ENCODE data around the gene ITGBL1. TPM values are rescaled to one million over a fixed set of nuclear protein-coding genes. Genes with fewer than 3 reads are reported as not detected.

The ITGBL1 gene
- total RNA-seq, 1 experiment from 2014 or later = 0.89 TPM

DNA sequence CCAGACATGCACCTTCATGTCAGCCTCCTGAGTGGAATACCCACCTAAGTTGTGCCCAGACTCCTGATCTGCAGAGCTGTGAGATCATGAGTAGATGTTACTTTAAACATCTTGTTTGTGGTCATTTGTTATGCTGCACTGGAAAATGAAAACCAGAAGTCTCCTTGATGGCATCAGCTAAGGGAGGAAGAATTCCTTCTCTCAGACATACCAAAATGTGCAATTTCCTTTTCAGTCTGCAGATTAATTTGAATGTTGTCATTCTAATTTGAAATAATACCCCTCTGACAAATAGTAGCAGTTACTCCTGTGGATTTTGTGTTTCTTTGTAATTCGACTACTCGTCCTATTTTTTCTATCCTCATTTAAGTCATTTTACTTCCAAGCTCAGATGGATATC lies 59.3 kb downstream of the ITGBL1 start:
- H3K9me2 ChIP-seq (replicated peaks; ENCODE audit: insufficient read depth, low read length) = no peaks in the 10 kb centered on the region
- H3K4me3 ChIP-seq (ENCODE audit: low read length) = no peak overlapping the region
- no peaks in the 10 kb centered on the region for H3K4me1 ChIP-seq (ENCODE audit: low read length)
- H3K36me3 ChIP-seq (ENCODE audit: insufficient read depth, low read length) = no peaks in the 10 kb centered on the region
- no peaks in the 10 kb centered on the region for H3K79me2 ChIP-seq (ENCODE audit: low read length)
- H3K27me3 ChIP-seq (ENCODE audit: low read length) = no peaks in the 10 kb centered on the region
- H3K27ac ChIP-seq (ENCODE audit: low read length) = no peak overlapping the region
- no peaks in the 10 kb centered on the region for H4K20me1 ChIP-seq (ENCODE audit: insufficient read depth, low read depth, low read length)
- no peak for DNase-seq
- H3K4me2 ChIP-seq (ENCODE audit: low read depth, low read length, poor library complexity, severe bottlenecking) = no peak overlapping the region
- H3K9ac ChIP-seq (ENCODE audit: low read length) = no peak overlapping the region
- H2AFZ ChIP-seq (ENCODE audit: low read length) = no peak overlapping the region
- no peaks in the 10 kb centered on the region for H3K9me3 ChIP-seq (ENCODE audit: low read length)

DNA sequence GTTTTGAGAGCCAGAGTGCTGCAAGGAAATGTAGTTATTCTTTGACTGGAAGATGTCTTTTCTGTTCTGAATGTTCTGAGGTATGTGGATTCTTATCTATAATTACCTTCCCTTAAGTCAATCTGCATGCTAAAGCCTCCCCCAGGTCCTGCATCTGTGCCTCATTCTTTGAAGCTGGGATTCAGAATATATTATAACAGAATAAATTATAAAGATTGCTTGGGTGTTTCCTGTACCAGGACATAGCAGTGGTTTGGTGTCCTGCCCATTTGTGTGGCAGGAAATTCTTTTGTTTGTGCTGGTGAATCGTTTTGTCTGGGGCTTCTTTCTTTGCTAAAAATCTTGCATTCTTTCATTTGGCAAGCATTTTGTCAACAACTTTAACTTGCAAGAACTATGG lies 60.2 kb downstream of the ITGBL1 start:
- Histone ChIP-seq H3K4me2 (ENCODE audit: low read depth, low read length, poor library complexity, severe bottlenecking) (no peak overlapping the region), H3K9ac (ENCODE audit: low read length) (no peak overlapping the region), H3K79me2 (ENCODE audit: low read length) (no peaks in the 10 kb centered on the region), H3K4me3 (ENCODE audit: low read length) (no peak overlapping the region), H3K4me1 (ENCODE audit: low read length) (no peaks in the 10 kb centered on the region), H3K36me3 (ENCODE audit: insufficient read depth, low read length) (no peaks in the 10 kb centered on the region), H3K27ac (ENCODE audit: low read length) (no peak overlapping the region), H3K9me2 (replicated peaks; ENCODE audit: insufficient read depth, low read length) (no peaks in the 10 kb centered on the region), H3K27me3 (ENCODE audit: low read length) (no peaks in the 10 kb centered on the region), H3K9me3 (ENCODE audit: low read length) (no peaks in the 10 kb centered on the region), H4K20me1 (ENCODE audit: insufficient read depth, low read depth, low read length) (no peaks in the 10 kb centered on the region), H2AFZ (ENCODE audit: low read length) (no peak overlapping the region)
- no peak for DNase-seq

- Histone ChIP-seq H3K4me3 (ENCODE audit: low read length) (no peak overlapping the region), H3K79me2 (ENCODE audit: low read length) (no peaks in the 10 kb centered on the region), H3K27ac (ENCODE audit: low read length) (no peak overlapping the region), H4K20me1 (ENCODE audit: insufficient read depth, low read depth, low read length) (no peaks in the 10 kb centered on the region), H3K9ac (ENCODE audit: low read length) (no peak overlapping the region), H3K9me3 (ENCODE audit: low read length) (no peaks in the 10 kb centered on the region), H2AFZ (ENCODE audit: low read length) (no peak overlapping the region), H3K27me3 (ENCODE audit: low read length) (no peaks in the 10 kb centered on the region), H3K9me2 (replicated peaks; ENCODE audit: insufficient read depth, low read length) (no peaks in the 10 kb centered on the region), H3K36me3 (ENCODE audit: insufficient read depth, low read length) (no peaks in the 10 kb centered on the region), H3K4me1 (ENCODE audit: low read length) (no peaks in the 10 kb centered on the region), H3K4me2 (ENCODE audit: low read depth, low read length, poor library complexity, severe bottlenecking) (no peak overlapping the region)
- no peak for DNase-seq
Measured at GRCh38 chr13:101514100-101514499, 61.6 kb downstream of the ITGBL1 start.

DNA sequence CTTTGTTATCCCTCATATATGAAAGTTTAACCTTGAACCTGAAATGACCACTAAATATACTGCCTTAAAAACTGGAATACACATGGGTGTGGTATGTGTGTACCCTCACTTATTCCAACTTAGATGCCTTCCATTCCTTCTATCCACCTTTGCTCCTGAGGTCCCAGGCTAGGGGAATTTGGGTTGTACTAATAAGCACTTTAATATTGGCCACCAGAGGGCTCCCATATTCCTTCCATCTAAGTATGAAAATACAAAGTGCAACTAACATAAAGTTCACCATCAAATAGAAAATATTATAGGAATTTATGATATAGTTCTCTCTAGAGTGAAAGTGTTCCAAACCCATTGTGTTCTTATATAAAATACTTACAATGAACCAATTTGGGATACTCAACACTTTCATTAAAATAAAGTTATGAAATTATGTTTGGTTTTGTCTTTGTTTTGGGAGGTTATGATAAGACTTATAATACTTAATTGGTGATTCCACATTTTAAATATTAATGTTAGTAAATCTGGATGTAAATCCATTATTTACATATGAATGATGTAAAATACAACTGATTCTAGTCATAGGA lies 62.3 kb downstream of the ITGBL1 start:
- Histone ChIP-seq H3K9me2 (replicated peaks; ENCODE audit: insufficient read depth, low read length) (no peaks in the 10 kb centered on the region), H2AFZ (ENCODE audit: low read length) (no peak overlapping the region), H4K20me1 (ENCODE audit: insufficient read depth, low read depth, low read length) (no peaks in the 10 kb centered on the region), H3K79me2 (ENCODE audit: low read length) (no peaks in the 10 kb centered on the region), H3K4me2 (ENCODE audit: low read depth, low read length, poor library complexity, severe bottlenecking) (no peak overlapping the region), H3K4me1 (ENCODE audit: low read length) (no peaks in the 10 kb centered on the region), H3K9me3 (ENCODE audit: low read length) (no peaks in the 10 kb centered on the region), H3K27ac (ENCODE audit: low read length) (no peak overlapping the region), H3K27me3 (ENCODE audit: low read length) (no peaks in the 10 kb centered on the region), H3K4me3 (ENCODE audit: low read length) (no peak overlapping the region), H3K9ac (ENCODE audit: low read length) (no peak overlapping the region), H3K36me3 (ENCODE audit: insufficient read depth, low read length) (no peaks in the 10 kb centered on the region)
- peak; percentile 76 for DNase-seq

GRCh38 chr13:101515504-101515903 lies 63.0 kb downstream of the ITGBL1 start:
- Histone ChIP-seq H3K4me2 (ENCODE audit: low read depth, low read length, poor library complexity, severe bottlenecking) (no peak overlapping the region), H2AFZ (ENCODE audit: low read length) (no peak overlapping the region), H3K9me2 (replicated peaks; ENCODE audit: insufficient read depth, low read length) (no peaks in the 10 kb centered on the region), H3K27ac (ENCODE audit: low read length) (no peak overlapping the region), H3K4me1 (ENCODE audit: low read length) (no peaks in the 10 kb centered on the region), H3K27me3 (ENCODE audit: low read length) (no peaks in the 10 kb centered on the region), H3K4me3 (ENCODE audit: low read length) (no peak overlapping the region), H3K36me3 (ENCODE audit: insufficient read depth, low read length) (no peaks in the 10 kb centered on the region), H4K20me1 (ENCODE audit: insufficient read depth, low read depth, low read length) (no peaks in the 10 kb centered on the region), H3K9ac (ENCODE audit: low read length) (no peak overlapping the region), H3K9me3 (ENCODE audit: low read length) (no peaks in the 10 kb centered on the region), H3K79me2 (ENCODE audit: low read length) (no peaks in the 10 kb centered on the region)
- no peak for DNase-seq

- no peak overlapping the region for H3K9ac ChIP-seq (ENCODE audit: low read length)
- no peaks in the 10 kb centered on the region for H3K27me3 ChIP-seq (ENCODE audit: low read length)
- no peak overlapping the region for H3K4me2 ChIP-seq (ENCODE audit: low read depth, low read length, poor library complexity, severe bottlenecking)
- H4K20me1 ChIP-seq (ENCODE audit: insufficient read depth, low read depth, low read length) = no peaks in the 10 kb centered on the region
- no peak for DNase-seq
- H3K36me3 ChIP-seq (ENCODE audit: insufficient read depth, low read length) = no peaks in the 10 kb centered on the region
- no peak overlapping the region for H3K4me3 ChIP-seq (ENCODE audit: low read length)
- H3K9me3 ChIP-seq (ENCODE audit: low read length) = no peaks in the 10 kb centered on the region
- H3K9me2 ChIP-seq (replicated peaks; ENCODE audit: insufficient read depth, low read length) = no peaks in the 10 kb centered on the region
- no peak overlapping the region for H2AFZ ChIP-seq (ENCODE audit: low read length)
- no peaks in the 10 kb centered on the region for H3K4me1 ChIP-seq (ENCODE audit: low read length)
- H3K27ac ChIP-seq (ENCODE audit: low read length) = no peak overlapping the region
- H3K79me2 ChIP-seq (ENCODE audit: low read length) = no peaks in the 10 kb centered on the region
Measured at GRCh38 chr13:101516262-101516661, 63.8 kb downstream of the ITGBL1 start.

- no peaks in the 10 kb centered on the region for H3K36me3 ChIP-seq (ENCODE audit: insufficient read depth, low read length)
- H3K4me3 ChIP-seq (ENCODE audit: low read length) = no peak overlapping the region
- H3K27me3 ChIP-seq (ENCODE audit: low read length) = no peaks in the 10 kb centered on the region
- H3K9me2 ChIP-seq (replicated peaks; ENCODE audit: insufficient read depth, low read length) = no peaks in the 10 kb centered on the region
- no peaks in the 10 kb centered on the region for H4K20me1 ChIP-seq (ENCODE audit: insufficient read depth, low read depth, low read length)
- H3K9ac ChIP-seq (ENCODE audit: low read length) = no peak overlapping the region
- no peaks in the 10 kb centered on the region for H3K79me2 ChIP-seq (ENCODE audit: low read length)
- H3K4me1 ChIP-seq (ENCODE audit: low read length) = no peaks in the 10 kb centered on the region
- H3K9me3 ChIP-seq (ENCODE audit: low read length) = no peaks in the 10 kb centered on the region
- no peak overlapping the region for H2AFZ ChIP-seq (ENCODE audit: low read length)
- DNase-seq = no peak
- H3K27ac ChIP-seq (ENCODE audit: low read length) = no peak overlapping the region
- no peak overlapping the region for H3K4me2 ChIP-seq (ENCODE audit: low read depth, low read length, poor library complexity, severe bottlenecking)
Measured at GRCh38 chr13:101520672-101521071, 68.2 kb downstream of the ITGBL1 start.

DNA sequence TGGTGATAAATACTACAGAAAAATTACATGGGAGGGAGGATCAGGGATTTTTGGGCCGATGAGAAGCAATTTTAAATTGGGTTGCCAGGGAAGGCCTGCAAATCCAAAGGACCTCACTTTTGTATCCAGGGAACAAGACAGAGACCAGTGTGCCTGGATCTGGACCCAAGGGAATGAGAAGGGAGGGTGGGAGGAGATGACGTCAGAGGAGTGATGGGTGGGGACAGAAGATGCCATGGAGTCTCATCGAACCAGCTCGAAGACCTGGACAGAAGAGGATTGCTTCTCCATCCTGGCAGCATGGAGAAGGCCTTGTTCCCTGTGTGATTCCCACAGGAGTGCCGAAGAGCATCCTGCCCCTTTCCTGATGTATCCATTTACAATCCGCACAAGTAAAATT lies 68.9 kb downstream of the ITGBL1 start:
- Histone ChIP-seq H3K4me3 (ENCODE audit: low read length) (no peak overlapping the region), H3K27me3 (ENCODE audit: low read length) (no peaks in the 10 kb centered on the region), H3K9me2 (replicated peaks; ENCODE audit: insufficient read depth, low read length) (no peaks in the 10 kb centered on the region), H3K79me2 (ENCODE audit: low read length) (no peaks in the 10 kb centered on the region), H2AFZ (ENCODE audit: low read length) (no peak overlapping the region), H3K36me3 (ENCODE audit: insufficient read depth, low read length) (no peaks in the 10 kb centered on the region), H3K9me3 (ENCODE audit: low read length) (no peaks in the 10 kb centered on the region), H3K4me2 (ENCODE audit: low read depth, low read length, poor library complexity, severe bottlenecking) (no peak overlapping the region), H4K20me1 (ENCODE audit: insufficient read depth, low read depth, low read length) (no peaks in the 10 kb centered on the region), H3K4me1 (ENCODE audit: low read length) (no peaks in the 10 kb centered on the region), H3K27ac (ENCODE audit: low read length) (no peak overlapping the region), H3K9ac (ENCODE audit: low read length) (no peak overlapping the region)
- no peak for DNase-seq

GRCh38 chr13:101522607-101523006 lies 70.1 kb downstream of the ITGBL1 start:
- Histone ChIP-seq H3K4me3 (ENCODE audit: low read length) (no peak overlapping the region), H3K4me1 (ENCODE audit: low read length) (no peaks in the 10 kb centered on the region), H3K79me2 (ENCODE audit: low read length) (no peaks in the 10 kb centered on the region), H3K36me3 (ENCODE audit: insufficient read depth, low read length) (no peaks in the 10 kb centered on the region), H3K9me3 (ENCODE audit: low read length) (no peaks in the 10 kb centered on the region), H3K27ac (ENCODE audit: low read length) (no peak overlapping the region), H3K4me2 (ENCODE audit: low read depth, low read length, poor library complexity, severe bottlenecking) (no peak overlapping the region), H3K9me2 (replicated peaks; ENCODE audit: insufficient read depth, low read length) (no peaks in the 10 kb centered on the region), H2AFZ (ENCODE audit: low read length) (no peak overlapping the region), H4K20me1 (ENCODE audit: insufficient read depth, low read depth, low read length) (no peaks in the 10 kb centered on the region), H3K27me3 (ENCODE audit: low read length) (no peaks in the 10 kb centered on the region), H3K9ac (ENCODE audit: low read length) (no peak overlapping the region)
- DNase-seq = no peak

Data from Karpas-422 (cell line).